Measurements from ENCODE around the gene RTN4RL1.

DNA sequence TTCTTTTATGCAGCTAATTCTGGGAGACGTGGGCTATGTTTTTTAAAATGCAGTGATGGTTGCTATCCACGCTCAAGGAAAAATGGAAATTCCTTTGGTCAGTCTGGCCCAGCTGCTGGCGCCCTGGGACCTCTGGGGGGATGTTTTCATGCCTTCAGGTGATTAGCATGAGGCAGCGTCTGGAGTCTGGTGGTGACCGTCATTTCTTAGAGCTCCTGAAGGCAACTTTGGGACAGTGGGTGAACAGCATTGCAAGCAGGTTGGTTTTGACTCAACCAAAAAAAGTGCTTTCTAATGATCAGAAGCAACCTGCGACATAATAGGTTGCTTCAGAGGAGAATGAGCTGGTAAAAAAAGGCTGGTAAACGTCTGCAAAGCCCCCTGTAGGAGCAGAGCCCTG is 113.0 kb downstream of the RTN4RL1 start:
- TF ChIP-seq, protein P1, sequence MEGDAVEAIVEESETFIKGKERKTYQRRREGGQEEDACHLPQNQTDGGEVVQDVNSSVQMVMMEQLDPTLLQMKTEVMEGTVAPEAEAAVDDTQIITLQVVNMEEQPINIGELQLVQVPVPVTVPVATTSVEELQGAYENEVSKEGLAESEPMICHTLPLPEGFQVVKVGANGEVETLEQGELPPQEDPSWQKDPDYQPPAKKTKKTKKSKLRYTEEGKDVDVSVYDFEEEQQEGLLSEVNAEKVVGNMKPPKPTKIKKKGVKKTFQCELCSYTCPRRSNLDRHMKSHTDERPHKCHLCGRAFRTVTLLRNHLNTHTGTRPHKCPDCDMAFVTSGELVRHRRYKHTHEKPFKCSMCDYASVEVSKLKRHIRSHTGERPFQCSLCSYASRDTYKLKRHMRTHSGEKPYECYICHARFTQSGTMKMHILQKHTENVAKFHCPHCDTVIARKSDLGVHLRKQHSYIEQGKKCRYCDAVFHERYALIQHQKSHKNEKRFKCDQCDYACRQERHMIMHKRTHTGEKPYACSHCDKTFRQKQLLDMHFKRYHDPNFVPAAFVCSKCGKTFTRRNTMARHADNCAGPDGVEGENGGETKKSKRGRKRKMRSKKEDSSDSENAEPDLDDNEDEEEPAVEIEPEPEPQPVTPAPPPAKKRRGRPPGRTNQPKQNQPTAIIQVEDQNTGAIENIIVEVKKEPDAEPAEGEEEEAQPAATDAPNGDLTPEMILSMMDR (IDR thresholded peaks at IDR 0.05; ENCODE audit: insufficient read depth, low read depth, low read length), result no peak
- TF ChIP-seq EZH2 (IDR thresholded peaks at IDR 0.05; ENCODE audit: insufficient read depth, low read length), result no peak

All from astrocyte (in vitro differentiated cells and primary cell).